ENCODE measurements around the gene ABCG1.

Gene ABCG1

GRCh38 chr21:42278451-42279149, 59.7 kb downstream of the ABCG1 start:
- FAIRE-seq (no peak), DNase-seq (ENCODE audit: insufficient read length, low spot score) (no peak)
- no peak for TF ChIP-seq POLR2A (IDR thresholded peaks at IDR 0.05; ENCODE audit: low read depth, low read length)

GRCh38 chr21:42279341-42279871, 60.5 kb downstream of the ABCG1 start:
- no peak for DNase-seq (ENCODE audit: insufficient read length, low spot score)
- no peak for FAIRE-seq
- no peak for TF ChIP-seq POLR2A (IDR thresholded peaks at IDR 0.05; ENCODE audit: low read depth, low read length)

- FAIRE-seq = no peak
- DNase-seq (ENCODE audit: insufficient read length, low spot score) = no peak
- no peak for TF ChIP-seq POLR2A (IDR thresholded peaks at IDR 0.05; ENCODE audit: low read depth, low read length)
Measured at GRCh38 chr21:42279888-42280287, 60.9 kb downstream of the ABCG1 start.

GRCh38 chr21:42280356-42281180, 61.6 kb downstream of the ABCG1 start:
- FAIRE-seq = no peak
- no peak for TF ChIP-seq POLR2A (IDR thresholded peaks at IDR 0.05; ENCODE audit: low read depth, low read length)
- no peak for DNase-seq (ENCODE audit: insufficient read length, low spot score)

GRCh38 chr21:42281181-42281680, 62.3 kb downstream of the ABCG1 start:
- FAIRE-seq (no peak), DNase-seq (ENCODE audit: insufficient read length, low spot score) (no peak)
- TF ChIP-seq POLR2A (IDR thresholded peaks at IDR 0.05; ENCODE audit: low read depth, low read length) = no peak

- TF ChIP-seq POLR2A (IDR thresholded peaks at IDR 0.05; ENCODE audit: low read depth, low read length) = no peak
- DNase-seq (ENCODE audit: insufficient read length, low spot score) (no peak), FAIRE-seq (no peak)
Measured at GRCh38 chr21:42282021-42282420, 63.1 kb downstream of the ABCG1 start.

GRCh38 chr21:42282715-42283114, 63.8 kb downstream of the ABCG1 start:
- DNase-seq (ENCODE audit: insufficient read length, low spot score) (no peak), FAIRE-seq (no peak)
- TF ChIP-seq POLR2A (IDR thresholded peaks at IDR 0.05; ENCODE audit: low read depth, low read length) = no peak

- DNase-seq (ENCODE audit: insufficient read length, low spot score) = no peak
- TF ChIP-seq POLR2A (IDR thresholded peaks at IDR 0.05; ENCODE audit: low read depth, low read length) = no peak
- no peak for FAIRE-seq
Measured at GRCh38 chr21:42285569-42286245, 66.8 kb downstream of the ABCG1 start.

- TF ChIP-seq POLR2A (IDR thresholded peaks at IDR 0.05; ENCODE audit: low read depth, low read length) = no peak
- FAIRE-seq (no peak), DNase-seq (ENCODE audit: insufficient read length, low spot score) (no peak)
Measured at GRCh38 chr21:42286416-42286815, 67.5 kb downstream of the ABCG1 start.

GRCh38 chr21:42287193-42288083, 68.5 kb downstream of the ABCG1 start:
- no peak for FAIRE-seq
- TF ChIP-seq POLR2A (IDR thresholded peaks at IDR 0.05; ENCODE audit: low read depth, low read length) = no peak

GRCh38 chr21:42288962-42289361, 70.0 kb downstream of the ABCG1 start:
- FAIRE-seq (no peak), DNase-seq (ENCODE audit: insufficient read length, low spot score) (no peak)
- no peak for TF ChIP-seq POLR2A (IDR thresholded peaks at IDR 0.05; ENCODE audit: low read depth, low read length)

More at GRCh38 chr21:42287193-42288083, 68.5 kb downstream of the ABCG1 start:
- DNase-seq (ENCODE audit: insufficient read length, low spot score) = no peak

- FAIRE-seq (no peak), DNase-seq (ENCODE audit: insufficient read length, low spot score) (no peak)
- no peak for TF ChIP-seq POLR2A (IDR thresholded peaks at IDR 0.05; ENCODE audit: low read depth, low read length)
Measured at GRCh38 chr21:42289926-42290325, 71.0 kb downstream of the ABCG1 start.

GRCh38 chr21:42290505-42290904, 71.6 kb downstream of the ABCG1 start:
- no peak for TF ChIP-seq POLR2A (IDR thresholded peaks at IDR 0.05; ENCODE audit: low read depth, low read length)
- FAIRE-seq (no peak), DNase-seq (ENCODE audit: insufficient read length, low spot score) (no peak)

All from H54 (cell line).